ENCODE measurements around the gene KTN1.
A peak's percentile ranks its signal among the peaks of the same experiment; 100 is the strongest.

KTN1 gene

DNA sequence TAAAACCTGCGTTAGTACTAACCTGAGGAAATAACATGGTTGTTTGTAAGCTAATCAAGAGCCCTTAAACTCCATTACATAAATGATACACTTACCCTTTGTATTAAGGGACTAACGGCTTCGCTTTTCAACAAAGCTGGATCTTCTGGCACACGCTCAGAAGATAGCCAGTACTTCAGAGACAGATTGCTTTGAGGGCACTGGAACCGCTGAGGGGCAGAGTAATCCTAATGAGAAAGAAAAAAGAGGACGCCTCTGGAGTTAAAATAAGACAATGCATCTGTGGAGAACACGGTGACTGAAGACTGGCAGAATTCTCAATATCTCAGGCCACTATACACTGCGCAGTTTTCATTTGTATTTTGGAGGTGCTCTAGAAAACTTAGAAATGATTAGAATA is 1.5 kb upstream of the KTN1 start:
- no peak for DNase-seq

- peak; percentile 9 for DNase-seq
Measured at GRCh38 chr14:55580470-55581341, 699 bp downstream of the KTN1 start.

DNA sequence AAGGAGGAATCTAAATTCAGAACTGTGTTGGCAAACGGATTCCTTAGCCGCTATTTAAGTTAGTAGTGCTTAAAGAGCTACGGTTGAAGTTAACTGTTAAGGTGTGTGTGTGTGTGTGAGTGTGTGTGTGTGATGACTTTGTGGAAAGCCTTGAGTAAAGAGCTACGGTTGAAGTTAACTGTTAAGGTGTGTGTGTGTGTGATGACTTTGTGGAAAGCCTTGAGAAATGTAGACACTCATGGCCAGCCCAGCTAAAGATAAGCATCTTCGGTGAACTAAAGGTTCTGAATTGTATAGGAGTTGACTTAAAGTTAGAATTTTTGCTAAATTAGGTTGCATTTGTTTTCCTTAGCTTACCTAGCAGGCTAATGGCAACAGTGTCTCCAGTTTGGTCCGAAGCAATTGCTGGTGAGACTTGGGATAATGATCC is 1.4 kb downstream of the KTN1 start:
- DNase-seq, result no peak

- DNase-seq, result no peak
Measured at GRCh38 chr14:55582746-55583145, 2.7 kb downstream of the KTN1 start.

DNA sequence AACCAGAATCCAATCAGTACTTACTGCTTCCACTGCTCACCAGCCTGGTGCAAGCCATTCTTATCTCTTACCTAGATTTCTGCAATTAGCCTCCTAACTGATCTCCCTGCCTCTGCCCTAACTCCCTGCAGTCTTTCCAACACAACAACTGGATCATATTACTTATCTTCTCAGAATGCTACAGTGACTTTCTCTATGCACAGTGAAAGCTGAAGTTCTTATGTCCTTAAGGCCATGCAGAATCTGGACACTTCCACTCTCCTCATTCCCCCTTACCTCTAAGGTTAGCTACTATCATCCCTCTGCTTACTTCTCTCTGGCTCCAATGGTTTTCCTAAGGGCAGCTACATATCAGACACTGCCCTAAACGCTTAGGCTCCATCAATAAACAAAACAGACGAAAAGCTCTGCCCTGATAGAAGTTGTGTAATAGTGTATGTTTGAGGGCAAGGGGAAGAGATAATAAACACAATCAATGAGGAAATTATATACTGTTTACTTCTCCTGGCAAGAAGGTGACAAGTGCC is 4.0 kb downstream of the KTN1 start:
- no peak for DNase-seq

DNA sequence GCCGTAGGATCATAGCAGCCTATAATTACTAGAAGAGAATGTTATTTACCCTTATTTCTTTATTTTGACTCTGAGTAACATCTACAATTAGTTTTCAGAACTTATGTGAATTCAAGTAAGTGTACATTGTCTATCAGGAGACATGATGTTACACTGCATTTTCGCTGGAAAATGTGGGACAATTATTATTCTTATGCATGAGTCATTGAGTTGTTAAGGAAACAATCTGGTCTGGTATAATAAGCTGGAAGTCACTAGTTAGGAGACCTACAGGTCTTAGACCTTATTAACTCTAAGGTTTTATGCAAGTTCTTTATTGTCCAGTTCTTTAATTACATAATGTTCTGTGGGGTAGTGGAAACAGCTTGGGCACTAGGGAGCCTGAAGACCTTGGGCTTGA is 5.8 kb downstream of the KTN1 start:
- DNase-seq, result no peak

- no peak for DNase-seq
Measured at GRCh38 chr14:55586411-55586810, 6.4 kb downstream of the KTN1 start.

DNA sequence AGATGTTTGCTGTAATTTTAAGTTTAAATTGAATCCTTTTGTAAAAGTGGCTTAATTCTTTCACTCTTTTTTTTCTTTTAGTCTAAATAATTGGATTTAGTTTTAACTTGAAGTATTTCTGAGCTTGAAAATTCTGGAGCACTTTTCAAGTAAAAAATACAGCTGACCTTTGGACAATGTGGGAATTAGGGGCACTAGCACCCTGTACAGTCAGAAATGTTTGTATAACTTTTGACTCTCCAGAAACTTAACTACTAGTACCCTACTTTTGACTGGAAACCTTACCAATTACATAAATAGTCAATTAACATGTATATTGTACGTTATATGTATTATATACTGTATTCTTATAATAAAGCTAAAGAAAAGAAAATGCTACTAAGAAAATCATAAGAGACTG is 7.8 kb downstream of the KTN1 start:
- DNase-seq, result no peak

- DNase-seq, result no peak
Measured at GRCh38 chr14:55588259-55588699, 8.3 kb downstream of the KTN1 start.

GRCh38 chr14:55589171-55589570 is 9.2 kb downstream of the KTN1 start:
- no peak for DNase-seq

DNA sequence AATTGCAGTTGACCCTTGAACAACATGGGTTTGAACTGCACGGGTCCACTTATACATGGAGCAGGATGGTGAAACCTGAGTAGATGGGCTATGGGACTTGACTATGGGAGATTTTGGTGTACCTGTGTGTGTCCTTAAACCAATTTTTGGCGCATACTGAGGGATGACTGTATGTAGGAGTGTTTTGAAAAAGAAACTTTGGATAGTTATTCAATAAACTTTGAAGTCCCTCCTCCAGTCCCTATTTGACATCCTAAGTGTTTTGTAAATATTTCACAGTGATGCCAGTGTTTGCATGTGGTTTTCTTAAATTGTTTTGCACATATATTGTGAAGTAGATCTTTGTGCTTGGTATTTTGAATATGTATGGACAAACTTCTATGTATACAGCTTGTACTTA is 12.4 kb downstream of the KTN1 start:
- DNase-seq, result no peak

- no peak for DNase-seq
Measured at GRCh38 chr14:55593698-55594097, 13.7 kb downstream of the KTN1 start.

GRCh38 chr14:55599250-55599879 is 19.4 kb downstream of the KTN1 start:
- no peak for DNase-seq

DNA sequence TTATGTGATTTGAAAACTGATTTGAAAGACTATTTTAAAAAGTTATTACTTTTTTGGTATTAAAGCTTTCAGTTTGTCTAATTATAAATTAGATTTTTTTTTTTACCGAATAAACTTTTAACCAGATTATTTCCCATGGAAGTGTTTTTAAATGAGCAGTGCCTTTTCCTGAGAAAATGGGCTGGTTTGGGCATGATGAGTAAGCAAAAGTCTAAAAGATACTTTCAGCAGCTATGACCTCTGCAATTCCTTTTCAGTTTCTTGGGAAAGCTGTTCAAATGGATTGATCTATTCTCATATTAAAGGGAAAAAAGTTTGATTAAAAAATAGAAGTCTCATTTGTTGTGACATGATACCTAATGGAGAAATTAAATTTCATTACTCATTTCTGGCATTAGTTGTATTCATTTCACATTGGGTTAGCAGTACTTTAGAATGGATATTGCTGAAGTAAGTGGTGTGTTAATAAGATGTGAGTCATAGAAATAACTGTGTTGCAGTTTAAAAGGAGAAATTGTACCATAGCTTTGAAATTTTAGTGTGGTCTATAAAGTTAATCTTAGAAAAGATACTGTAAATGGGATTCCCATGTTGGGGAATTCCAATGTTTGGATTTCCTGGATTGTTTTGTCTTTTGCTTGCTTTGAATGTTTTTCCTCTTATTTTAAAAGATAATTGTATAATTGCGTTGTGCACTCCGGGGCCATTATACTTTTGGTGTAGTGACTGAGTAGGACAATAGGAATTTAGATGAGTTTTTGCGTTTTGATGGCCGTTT is 21.0 kb downstream of the KTN1 start:
- DNase-seq, result no peak

DNA sequence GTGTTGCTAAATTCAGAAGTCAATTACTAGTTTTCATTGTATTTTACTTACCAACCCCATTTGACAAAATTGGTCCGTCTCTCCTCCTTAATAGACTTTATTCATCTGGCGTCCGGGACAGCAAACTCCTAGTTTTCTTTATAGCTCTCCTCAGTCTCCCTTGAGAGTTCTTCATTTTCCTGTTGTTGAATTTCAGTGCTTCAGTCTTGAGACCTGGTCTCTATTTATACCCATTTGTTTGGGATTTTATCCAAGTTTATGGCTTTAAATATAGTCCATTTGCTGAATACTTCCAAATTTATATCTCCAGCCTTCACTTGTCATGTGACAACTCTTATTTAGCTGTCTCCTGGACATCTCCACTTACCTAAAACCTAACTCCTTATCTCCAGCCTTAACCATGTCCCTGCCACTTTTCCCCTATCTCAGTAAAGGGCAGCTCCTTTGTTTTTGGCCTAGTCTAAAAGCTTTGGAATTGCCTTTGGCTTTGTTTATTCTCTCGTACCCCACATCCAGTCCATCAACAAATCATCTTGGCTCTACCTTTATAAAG is 23.5 kb downstream of the KTN1 start:
- no peak for DNase-seq

DNA sequence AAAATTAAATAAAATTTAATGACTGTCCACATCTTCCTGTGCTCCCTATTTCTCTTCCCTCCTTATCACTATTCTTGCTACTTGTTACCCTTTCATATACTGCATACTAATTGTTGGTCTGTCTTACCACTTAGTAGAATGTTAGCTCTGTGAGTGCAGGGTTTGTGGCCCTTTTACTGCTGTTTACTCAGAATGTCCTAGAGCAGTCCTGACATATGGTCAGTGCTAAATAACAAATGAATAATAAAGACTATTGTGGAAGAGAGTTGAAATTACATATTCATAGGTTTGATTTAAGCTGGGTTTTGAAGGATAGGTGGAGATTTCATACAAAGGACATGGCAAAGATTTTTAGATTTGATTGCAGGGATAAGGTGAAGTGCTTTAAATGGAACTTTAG is 24.5 kb downstream of the KTN1 start:
- no peak for DNase-seq

- DNase-seq, result no peak
Measured at GRCh38 chr14:55604900-55605418, 25.0 kb downstream of the KTN1 start.

GRCh38 chr14:55605793-55606192 is 25.8 kb downstream of the KTN1 start:
- no peak for DNase-seq

DNA sequence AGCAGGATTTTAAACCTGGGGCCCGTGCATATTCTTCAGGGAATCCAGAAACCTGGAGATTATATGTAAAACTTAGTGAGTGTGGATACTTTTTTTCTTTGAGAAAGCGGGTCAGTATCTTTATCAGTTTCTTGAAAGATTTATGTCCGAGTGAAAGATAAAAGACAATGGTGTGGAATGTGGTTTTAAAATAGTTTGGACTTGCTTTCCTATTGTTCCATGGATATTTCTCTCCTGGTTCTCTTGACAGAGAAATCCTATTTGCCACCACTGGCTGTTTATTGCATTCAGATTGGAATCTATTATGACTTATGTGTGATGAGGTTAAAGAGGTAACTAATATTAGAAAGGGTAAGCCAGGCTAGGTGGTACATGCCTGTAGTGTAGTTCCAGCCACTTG is 27.4 kb downstream of the KTN1 start:
- no peak for DNase-seq

GRCh38 chr14:55609681-55610080 is 29.7 kb downstream of the KTN1 start:
- DNase-seq, result no peak

DNA sequence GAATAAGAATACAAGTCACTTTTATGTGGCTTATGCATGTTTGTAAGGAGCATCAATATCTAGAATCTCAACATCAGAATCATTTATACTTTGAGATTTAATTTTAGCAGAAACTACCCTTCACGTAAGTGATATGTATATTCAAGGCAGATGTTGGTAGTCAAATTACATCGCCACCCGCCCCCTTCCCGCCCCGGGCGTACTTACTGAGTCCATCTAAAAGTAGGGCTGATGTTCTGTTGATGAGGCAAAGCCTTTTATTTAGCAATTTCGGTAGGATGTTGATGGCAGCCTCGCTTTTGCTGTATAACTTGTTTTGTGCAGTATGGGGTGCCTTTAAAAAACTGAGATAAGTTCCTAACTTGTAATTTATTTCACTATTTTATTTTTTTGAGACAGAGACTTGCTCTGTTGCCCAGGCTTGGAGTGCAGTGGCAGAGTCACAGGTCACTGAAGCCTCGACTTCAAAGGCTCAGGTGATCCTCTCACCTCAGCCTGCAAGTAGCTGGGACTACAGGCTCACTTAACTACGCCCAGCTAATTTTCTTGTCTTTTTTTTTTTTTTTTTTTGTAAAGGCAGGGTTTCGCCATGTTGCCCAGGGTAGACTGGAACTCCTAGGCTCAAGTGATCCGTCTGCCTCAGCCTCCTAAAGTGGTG is 30.8 kb downstream of the KTN1 start:
- DNase-seq, result no peak

GRCh38 chr14:55611859-55612258 is 31.9 kb downstream of the KTN1 start:
- DNase-seq, result no peak

All from NCI-H1436 (cell line).